ENCODE results near the gene ADARB2. TPM values are rescaled to one million over a fixed set of nuclear protein-coding genes. Genes with fewer than 3 reads are reported as not detected.

Gene ADARB2
- total and polyA plus RNA-seq, 2 experiments from 2014 or later, result 2.0 to 5.0 TPM

DNA sequence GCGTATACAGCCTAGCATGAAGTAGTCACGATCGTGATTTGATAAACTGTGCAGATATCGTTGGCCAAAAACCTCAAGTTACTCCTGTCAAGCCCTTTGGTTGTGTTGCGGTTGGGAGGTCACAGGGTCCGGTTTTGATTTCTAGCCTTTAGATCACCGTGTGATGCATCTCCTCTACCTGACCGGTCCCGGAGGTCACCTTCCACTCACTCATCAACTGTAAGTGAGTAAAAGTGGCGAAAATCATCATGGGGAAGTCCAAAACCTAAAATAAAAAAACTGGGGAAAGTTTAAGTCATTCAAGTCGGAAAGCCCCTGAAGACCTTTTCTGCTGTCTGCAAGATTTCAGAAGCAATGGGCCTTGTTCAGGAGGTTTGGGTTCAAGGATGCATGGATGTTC, 62.8 kb downstream of the ADARB2 start:
- Histone ChIP-seq H3K27me3 (ENCODE audit: insufficient read depth) (no peaks in the 10 kb centered on the region), H3K79me2 (replicated peaks; ENCODE audit: insufficient read depth) (no peaks in the 10 kb centered on the region)
- H3K4me3 Mint-ChIP-seq, result no peak overlapping the region

DNA sequence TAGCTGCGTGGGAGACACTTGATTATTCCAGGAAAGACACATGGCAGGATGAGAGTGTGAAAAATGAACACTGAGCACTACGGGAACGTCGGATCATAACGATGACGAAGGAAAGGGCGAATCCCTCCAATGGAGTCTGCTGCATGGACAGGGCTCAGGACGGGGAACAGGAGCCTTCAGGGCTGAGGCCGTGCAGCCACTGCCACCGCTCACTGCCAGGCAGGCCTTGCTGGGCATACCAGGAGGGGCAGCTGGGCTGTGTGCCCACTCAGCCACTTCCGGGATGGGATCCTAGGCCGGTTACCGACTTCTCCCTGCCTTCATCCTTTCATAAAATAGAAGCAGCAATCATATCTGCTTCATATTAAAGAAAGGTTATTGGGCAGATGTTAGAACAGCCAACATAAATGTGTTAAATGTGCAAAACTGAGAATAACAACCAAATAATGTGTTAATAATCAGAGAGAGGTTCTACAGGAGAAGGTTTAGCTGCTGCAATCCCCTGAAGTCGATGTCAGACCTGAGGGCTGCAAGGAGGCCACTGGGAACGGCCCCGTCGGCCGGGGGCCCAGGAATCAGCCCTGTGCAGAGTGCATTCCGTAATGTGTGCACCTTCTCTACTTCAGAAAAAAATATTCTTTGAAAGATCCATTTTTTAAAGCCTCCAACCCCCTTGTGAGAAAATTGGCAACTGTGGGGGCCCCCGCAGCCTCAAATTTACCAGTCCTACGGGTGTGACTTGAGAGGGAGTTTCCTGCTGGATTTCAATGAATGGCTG, 63.6 kb downstream of the ADARB2 start:
- Mint-ChIP-seq H3K4me1 (peaks cover 3% of the 10 kb centered on the region; the same call in 2 of the 3 replicates), H3K4me3 (no peak overlapping the region), H3K36me3 (ENCODE audit: low read depth) (no peaks in the 10 kb centered on the region), H3K9me3 (no peaks in the 10 kb centered on the region), H3K27me3 (ENCODE audit: insufficient read depth, low read depth, poor library complexity) (peaks cover 1% of the 10 kb centered on the region), H3K27ac (no peak overlapping the region)
- ATAC-seq (no peak), DNase-seq (ENCODE audit: low spot score) (no peak)
- H3K9me2 ChIP-seq (ENCODE audit: insufficient read depth), result no peaks in the 10 kb centered on the region
- no peaks in the 10 kb centered on the region for H3K36me3 ChIP-seq (ENCODE audit: insufficient read depth)
- no peaks in the 10 kb centered on the region for H3K27me3 ChIP-seq (ENCODE audit: insufficient read depth)
- TF ChIP-seq, protein P1, sequence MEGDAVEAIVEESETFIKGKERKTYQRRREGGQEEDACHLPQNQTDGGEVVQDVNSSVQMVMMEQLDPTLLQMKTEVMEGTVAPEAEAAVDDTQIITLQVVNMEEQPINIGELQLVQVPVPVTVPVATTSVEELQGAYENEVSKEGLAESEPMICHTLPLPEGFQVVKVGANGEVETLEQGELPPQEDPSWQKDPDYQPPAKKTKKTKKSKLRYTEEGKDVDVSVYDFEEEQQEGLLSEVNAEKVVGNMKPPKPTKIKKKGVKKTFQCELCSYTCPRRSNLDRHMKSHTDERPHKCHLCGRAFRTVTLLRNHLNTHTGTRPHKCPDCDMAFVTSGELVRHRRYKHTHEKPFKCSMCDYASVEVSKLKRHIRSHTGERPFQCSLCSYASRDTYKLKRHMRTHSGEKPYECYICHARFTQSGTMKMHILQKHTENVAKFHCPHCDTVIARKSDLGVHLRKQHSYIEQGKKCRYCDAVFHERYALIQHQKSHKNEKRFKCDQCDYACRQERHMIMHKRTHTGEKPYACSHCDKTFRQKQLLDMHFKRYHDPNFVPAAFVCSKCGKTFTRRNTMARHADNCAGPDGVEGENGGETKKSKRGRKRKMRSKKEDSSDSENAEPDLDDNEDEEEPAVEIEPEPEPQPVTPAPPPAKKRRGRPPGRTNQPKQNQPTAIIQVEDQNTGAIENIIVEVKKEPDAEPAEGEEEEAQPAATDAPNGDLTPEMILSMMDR (conservative IDR thresholded peaks at IDR 0.05; ENCODE audit: low read depth in 2 of 2), result no peak
- no peak for TF ChIP-seq EZH2 (IDR thresholded peaks at IDR 0.05; ENCODE audit: low read depth, unreplicated experiment)
- no peak for TF ChIP-seq JUNB (IDR thresholded peaks at IDR 0.05; ENCODE audit: unreplicated experiment)
- TF ChIP-seq, protein P2, sequence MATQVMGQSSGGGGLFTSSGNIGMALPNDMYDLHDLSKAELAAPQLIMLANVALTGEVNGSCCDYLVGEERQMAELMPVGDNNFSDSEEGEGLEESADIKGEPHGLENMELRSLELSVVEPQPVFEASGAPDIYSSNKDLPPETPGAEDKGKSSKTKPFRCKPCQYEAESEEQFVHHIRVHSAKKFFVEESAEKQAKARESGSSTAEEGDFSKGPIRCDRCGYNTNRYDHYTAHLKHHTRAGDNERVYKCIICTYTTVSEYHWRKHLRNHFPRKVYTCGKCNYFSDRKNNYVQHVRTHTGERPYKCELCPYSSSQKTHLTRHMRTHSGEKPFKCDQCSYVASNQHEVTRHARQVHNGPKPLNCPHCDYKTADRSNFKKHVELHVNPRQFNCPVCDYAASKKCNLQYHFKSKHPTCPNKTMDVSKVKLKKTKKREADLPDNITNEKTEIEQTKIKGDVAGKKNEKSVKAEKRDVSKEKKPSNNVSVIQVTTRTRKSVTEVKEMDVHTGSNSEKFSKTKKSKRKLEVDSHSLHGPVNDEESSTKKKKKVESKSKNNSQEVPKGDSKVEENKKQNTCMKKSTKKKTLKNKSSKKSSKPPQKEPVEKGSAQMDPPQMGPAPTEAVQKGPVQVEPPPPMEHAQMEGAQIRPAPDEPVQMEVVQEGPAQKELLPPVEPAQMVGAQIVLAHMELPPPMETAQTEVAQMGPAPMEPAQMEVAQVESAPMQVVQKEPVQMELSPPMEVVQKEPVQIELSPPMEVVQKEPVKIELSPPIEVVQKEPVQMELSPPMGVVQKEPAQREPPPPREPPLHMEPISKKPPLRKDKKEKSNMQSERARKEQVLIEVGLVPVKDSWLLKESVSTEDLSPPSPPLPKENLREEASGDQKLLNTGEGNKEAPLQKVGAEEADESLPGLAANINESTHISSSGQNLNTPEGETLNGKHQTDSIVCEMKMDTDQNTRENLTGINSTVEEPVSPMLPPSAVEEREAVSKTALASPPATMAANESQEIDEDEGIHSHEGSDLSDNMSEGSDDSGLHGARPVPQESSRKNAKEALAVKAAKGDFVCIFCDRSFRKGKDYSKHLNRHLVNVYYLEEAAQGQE (IDR thresholded peaks at IDR 0.05; ENCODE audit: unreplicated experiment), result no peak
- TF ChIP-seq, protein P3, sequence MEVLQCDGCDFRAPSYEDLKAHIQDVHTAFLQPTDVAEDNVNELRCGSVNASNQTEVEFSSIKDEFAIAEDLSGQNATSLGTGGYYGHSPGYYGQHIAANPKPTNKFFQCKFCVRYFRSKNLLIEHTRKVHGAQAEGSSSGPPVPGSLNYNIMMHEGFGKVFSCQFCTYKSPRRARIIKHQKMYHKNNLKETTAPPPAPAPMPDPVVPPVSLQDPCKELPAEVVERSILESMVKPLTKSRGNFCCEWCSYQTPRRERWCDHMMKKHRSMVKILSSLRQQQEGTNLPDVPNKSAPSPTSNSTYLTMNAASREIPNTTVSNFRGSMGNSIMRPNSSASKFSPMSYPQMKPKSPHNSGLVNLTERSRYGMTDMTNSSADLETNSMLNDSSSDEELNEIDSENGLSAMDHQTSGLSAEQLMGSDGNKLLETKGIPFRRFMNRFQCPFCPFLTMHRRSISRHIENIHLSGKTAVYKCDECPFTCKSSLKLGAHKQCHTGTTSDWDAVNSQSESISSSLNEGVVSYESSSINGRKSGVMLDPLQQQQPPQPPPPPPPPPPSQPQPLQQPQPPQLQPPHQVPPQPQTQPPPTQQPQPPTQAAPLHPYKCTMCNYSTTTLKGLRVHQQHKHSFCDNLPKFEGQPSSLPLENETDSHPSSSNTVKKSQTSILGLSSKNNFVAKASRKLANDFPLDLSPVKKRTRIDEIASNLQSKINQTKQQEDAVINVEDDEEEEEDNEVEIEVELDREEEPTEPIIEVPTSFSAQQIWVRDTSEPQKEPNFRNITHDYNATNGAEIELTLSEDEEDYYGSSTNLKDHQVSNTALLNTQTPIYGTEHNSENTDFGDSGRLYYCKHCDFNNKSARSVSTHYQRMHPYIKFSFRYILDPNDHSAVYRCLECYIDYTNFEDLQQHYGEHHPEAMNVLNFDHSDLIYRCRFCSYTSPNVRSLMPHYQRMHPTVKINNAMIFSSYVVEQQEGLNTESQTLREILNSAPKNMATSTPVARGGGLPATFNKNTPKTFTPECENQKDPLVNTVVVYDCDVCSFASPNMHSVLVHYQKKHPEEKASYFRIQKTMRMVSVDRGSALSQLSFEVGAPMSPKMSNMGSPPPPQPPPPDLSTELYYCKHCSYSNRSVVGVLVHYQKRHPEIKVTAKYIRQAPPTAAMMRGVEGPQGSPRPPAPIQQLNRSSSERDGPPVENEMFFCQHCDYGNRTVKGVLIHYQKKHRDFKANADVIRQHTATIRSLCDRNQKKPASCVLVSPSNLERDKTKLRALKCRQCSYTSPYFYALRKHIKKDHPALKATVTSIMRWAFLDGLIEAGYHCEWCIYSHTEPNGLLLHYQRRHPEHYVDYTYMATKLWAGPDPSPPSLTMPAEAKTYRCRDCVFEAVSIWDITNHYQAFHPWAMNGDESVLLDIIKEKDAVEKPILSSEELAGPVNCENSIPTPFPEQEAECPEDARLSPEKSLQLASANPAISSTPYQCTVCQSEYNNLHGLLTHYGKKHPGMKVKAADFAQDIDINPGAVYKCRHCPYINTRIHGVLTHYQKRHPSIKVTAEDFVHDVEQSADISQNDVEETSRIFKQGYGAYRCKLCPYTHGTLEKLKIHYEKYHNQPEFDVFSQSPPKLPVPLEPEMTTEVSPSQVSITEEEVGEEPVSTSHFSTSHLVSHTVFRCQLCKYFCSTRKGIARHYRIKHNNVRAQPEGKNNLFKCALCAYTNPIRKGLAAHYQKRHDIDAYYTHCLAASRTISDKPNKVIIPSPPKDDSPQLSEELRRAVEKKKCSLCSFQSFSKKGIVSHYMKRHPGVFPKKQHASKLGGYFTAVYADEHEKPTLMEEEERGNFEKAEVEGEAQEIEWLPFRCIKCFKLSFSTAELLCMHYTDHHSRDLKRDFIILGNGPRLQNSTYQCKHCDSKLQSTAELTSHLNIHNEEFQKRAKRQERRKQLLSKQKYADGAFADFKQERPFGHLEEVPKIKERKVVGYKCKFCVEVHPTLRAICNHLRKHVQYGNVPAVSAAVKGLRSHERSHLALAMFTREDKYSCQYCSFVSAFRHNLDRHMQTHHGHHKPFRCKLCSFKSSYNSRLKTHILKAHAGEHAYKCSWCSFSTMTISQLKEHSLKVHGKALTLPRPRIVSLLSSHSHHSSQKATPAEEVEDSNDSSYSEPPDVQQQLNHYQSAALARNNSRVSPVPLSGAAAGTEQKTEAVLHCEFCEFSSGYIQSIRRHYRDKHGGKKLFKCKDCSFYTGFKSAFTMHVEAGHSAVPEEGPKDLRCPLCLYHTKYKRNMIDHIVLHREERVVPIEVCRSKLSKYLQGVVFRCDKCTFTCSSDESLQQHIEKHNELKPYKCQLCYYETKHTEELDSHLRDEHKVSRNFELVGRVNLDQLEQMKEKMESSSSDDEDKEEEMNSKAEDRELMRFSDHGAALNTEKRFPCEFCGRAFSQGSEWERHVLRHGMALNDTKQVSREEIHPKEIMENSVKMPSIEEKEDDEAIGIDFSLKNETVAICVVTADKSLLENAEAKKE (CRISPR knock-in tag; IDR thresholded peaks at IDR 0.05), result no peak
- no peak for TF ChIP-seq POLR2AphosphoS5 (IDR thresholded peaks at IDR 0.05; ENCODE audit: low read depth)
- no peak for TF ChIP-seq ZNF114 (CRISPR knock-in tag; IDR thresholded peaks at IDR 0.05)
- no peaks in the 10 kb centered on the region for H3K4me1 ChIP-seq (ENCODE audit: insufficient read depth)
- H3K4me2 ChIP-seq, result no peak overlapping the region
- no peak overlapping the region for H3K27ac ChIP-seq (ENCODE audit: low read depth)
- no peaks in the 10 kb centered on the region for H4K20me1 ChIP-seq (replicated peaks; ENCODE audit: insufficient read depth)
- H3K4me3 ChIP-seq, result no peak overlapping the region
- H3F3A ChIP-seq (replicated peaks; ENCODE audit: low read depth), result no peaks in the 10 kb centered on the region
- no peak overlapping the region for H2AFZ ChIP-seq
- no peaks in the 10 kb centered on the region for H3K79me2 ChIP-seq (replicated peaks; ENCODE audit: insufficient read depth)

More for the DNA sequence above, 62.8 kb downstream of the ADARB2 start:
- no peak overlapping the region for H3K4me3 ChIP-seq
- H3K4me2 ChIP-seq, result no peak overlapping the region
- no peaks in the 10 kb centered on the region for H3K9me2 ChIP-seq (ENCODE audit: insufficient read depth)
- no peak overlapping the region for H2AFZ ChIP-seq
- no peak for ATAC-seq
- H3K36me3 Mint-ChIP-seq (ENCODE audit: low read depth), result no peaks in the 10 kb centered on the region
- H3K27ac ChIP-seq (ENCODE audit: low read depth), result no peak overlapping the region
- no peak for TF ChIP-seq ZNF114 (CRISPR knock-in tag; IDR thresholded peaks at IDR 0.05)
- H3K27ac Mint-ChIP-seq, result no peak overlapping the region
- peaks cover 1% of the 10 kb centered on the region for H3K27me3 Mint-ChIP-seq (ENCODE audit: insufficient read depth, low read depth, poor library complexity)
- no peak for DNase-seq (ENCODE audit: low spot score)
- peaks cover 11% of the 10 kb centered on the region; the same call in 2 of the 3 replicates for H3K4me1 Mint-ChIP-seq
- no peaks in the 10 kb centered on the region for H3K4me1 ChIP-seq (ENCODE audit: insufficient read depth)
- no peaks in the 10 kb centered on the region for H3F3A ChIP-seq (replicated peaks; ENCODE audit: low read depth)
- H4K20me1 ChIP-seq (replicated peaks; ENCODE audit: insufficient read depth), result no peaks in the 10 kb centered on the region
- no peaks in the 10 kb centered on the region for H3K9me3 Mint-ChIP-seq
- no peaks in the 10 kb centered on the region for H3K36me3 ChIP-seq (ENCODE audit: insufficient read depth)
